NCI-H2029 (cell line): ENCODE measurements around the gene UNC79.
A peak's percentile ranks its signal among the peaks of the same experiment; 100 is the strongest.
"Not testable (repeated sequence)": the region's sequence is repeated elsewhere in the genome, so short reads cannot be mapped to it uniquely, and the experiment has no call there.

Experiments used
- DNase-seq: peaks from one replicate; lab custom pipeline; 2025; lab: John Stamatoyannopoulos, UW

UNC79 gene

GRCh38 chr14:93430315-93431035 is at the start of gene UNC79:
UNC79 (plus strand) TSS chr14:93430939; CDS start chr14:93431030, 91 bp downstream.
- peak; percentile 41 for DNase-seq

GRCh38 chr14:93381644-93382043 is 49.1 kb upstream of the UNC79 start:
- no peak for DNase-seq

- DNase-seq = not testable (repeated sequence)
These were observed 46.5 kb upstream of the UNC79 start for GRCh38 chr14:93384256-93384655.

- no peak for DNase-seq
These were observed 35.5 kb upstream of the UNC79 start for GRCh38 chr14:93395231-93395630.

- no peak for DNase-seq
These were observed 34.3 kb upstream of the UNC79 start for GRCh38 chr14:93396456-93396855.

GRCh38 chr14:93398491-93398890 is 32.2 kb upstream of the UNC79 start:
- no peak for DNase-seq

- DNase-seq = no peak
These were observed 27.8 kb upstream of the UNC79 start for GRCh38 chr14:93402951-93403350.

GRCh38 chr14:93410021-93410420 is 20.7 kb upstream of the UNC79 start:
- no peak for DNase-seq

- no peak for DNase-seq
These were observed 19.8 kb upstream of the UNC79 start for GRCh38 chr14:93410893-93411292.

GRCh38 chr14:93425136-93425535 is 5.6 kb upstream of the UNC79 start:
- DNase-seq = not testable (repeated sequence)

GRCh38 chr14:93426750-93427149 is 4.0 kb upstream of the UNC79 start:
- DNase-seq = no peak

GRCh38 chr14:93431036-93431670 is 414 bp downstream of the UNC79 start:
- peak; percentile 67 for DNase-seq

- no peak for DNase-seq
These were observed 23.5 kb downstream of the UNC79 start for GRCh38 chr14:93454224-93454623.

GRCh38 chr14:93456356-93456755 is 25.6 kb downstream of the UNC79 start:
- DNase-seq = no peak

- no peak for DNase-seq
These were observed 27.5 kb downstream of the UNC79 start for GRCh38 chr14:93458234-93458633.

GRCh38 chr14:93462479-93462878 is 31.7 kb downstream of the UNC79 start:
- DNase-seq = no peak

GRCh38 chr14:93464271-93464670 is 33.5 kb downstream of the UNC79 start:
- DNase-seq = no peak

GRCh38 chr14:93475471-93475870 is 44.7 kb downstream of the UNC79 start:
- no peak for DNase-seq

GRCh38 chr14:93476305-93476704 is 45.6 kb downstream of the UNC79 start:
- no peak for DNase-seq

- not testable (repeated sequence) for DNase-seq
These were observed 48.3 kb downstream of the UNC79 start for GRCh38 chr14:93479074-93479473.

- no peak for DNase-seq
These were observed 50.1 kb downstream of the UNC79 start for GRCh38 chr14:93480867-93481266.

- no peak for DNase-seq
These were observed 51.0 kb downstream of the UNC79 start for GRCh38 chr14:93481758-93482157.

GRCh38 chr14:93490001-93490400 is 59.3 kb downstream of the UNC79 start:
- DNase-seq = no peak

GRCh38 chr14:93493054-93493453 is 62.3 kb downstream of the UNC79 start:
- no peak for DNase-seq
